T-helper 1 cell treated with Interleukin-12 subunit alpha and Interleukin-12 subunit beta and Interleukin-4 antibody, amounts not matched to agents 30 μg/mL and 1 μg/mL, for 36 hours (primary cell): ENCODE data around the gene CYP2D6.

ENCODE experiments used
- H3K27ac Mint-ChIP-seq: one replicate; pipeline ENCODE4 v1.8.0; 2021; ENCODE audit warnings: mild to moderate bottlenecking, mixed read lengths
- H3K27me3 Mint-ChIP-seq: one replicate; pipeline ENCODE4 v1.8.0; 2021; ENCODE audit warnings: low read depth, mixed read lengths
- H3K36me3 Mint-ChIP-seq: one replicate; pipeline ENCODE4 v1.8.0; 2021; ENCODE audit warnings: low read depth, mixed read lengths
- H3K4me1 Mint-ChIP-seq: one replicate; pipeline ENCODE4 v1.8.0; 2021; ENCODE audit warnings: low read depth, mixed read lengths
- H3K4me3 Mint-ChIP-seq: one replicate; pipeline ENCODE4 v1.8.0; 2021; ENCODE audit warnings: mild to moderate bottlenecking, moderate library complexity, mixed read lengths
- H3K9me3 Mint-ChIP-seq: one replicate; pipeline ENCODE4 v1.8.0; 2021; ENCODE audit warnings: mixed read lengths

CYP2D6 gene

GRCh38 chr22:42101199-42101598 is 29.4 kb downstream of the CYP2D6 start:
- Mint-ChIP-seq H3K9me3 (peaks cover 42% of the 10 kb centered on the region), H3K4me1 (peaks cover 1% of the 10 kb centered on the region), H3K36me3 (peaks cover 18% of the 10 kb centered on the region), H3K4me3 (no peak overlapping the region), H3K27ac (no peak overlapping the region), H3K27me3 (no peaks in the 10 kb centered on the region)

GRCh38 chr22:42091455-42091782 is 39.2 kb downstream of the CYP2D6 start:
- Mint-ChIP-seq H3K9me3 (no peaks in the 10 kb centered on the region), H3K27ac (peak overlapping the region; percentile 99), H3K27me3 (no peaks in the 10 kb centered on the region), H3K4me1 (peaks cover 25% of the 10 kb centered on the region), H3K36me3 (peaks cover 25% of the 10 kb centered on the region), H3K4me3 (peak overlapping the region; percentile 96)

GRCh38 chr22:42090596-42091454 is 39.8 kb downstream of the CYP2D6 start, which contains the start of gene NDUFA6:
NDUFA6 (minus strand) TSS chr22:42090772; CDS start chr22:42090744, 28 bp downstream.
- Mint-ChIP-seq H3K27ac (peak within 1 kb of the TSS; percentile 99), H3K36me3 (peaks cover 30% of the 10 kb centered on the region), H3K4me1 (peaks cover 28% of the 10 kb centered on the region), H3K9me3 (no peaks in the 10 kb centered on the region), H3K4me3 (peak within 1 kb of the TSS; percentile 96), H3K27me3 (no peaks in the 10 kb centered on the region)

GRCh38 chr22:42086051-42086450 is 44.6 kb downstream of the CYP2D6 start:
- Mint-ChIP-seq H3K4me3 (no peak overlapping the region), H3K36me3 (peaks cover 53% of the 10 kb centered on the region), H3K27me3 (no peaks in the 10 kb centered on the region), H3K27ac (no peak overlapping the region), H3K4me1 (peaks cover 24% of the 10 kb centered on the region), H3K9me3 (no peaks in the 10 kb centered on the region)

- Mint-ChIP-seq H3K27ac (no peak overlapping the region), H3K9me3 (no peaks in the 10 kb centered on the region), H3K27me3 (no peaks in the 10 kb centered on the region), H3K36me3 (peaks cover 49% of the 10 kb centered on the region), H3K4me1 (peaks cover 25% of the 10 kb centered on the region), H3K4me3 (no peak overlapping the region)
Observed at GRCh38 chr22:42084874-42085273, 45.7 kb downstream of the CYP2D6 start.

GRCh38 chr22:42083119-42083518 is 47.5 kb downstream of the CYP2D6 start:
- H3K4me1 Mint-ChIP-seq = peaks cover 24% of the 10 kb centered on the region
- peak overlapping the region; percentile 11 for H3K27ac Mint-ChIP-seq
- no peaks in the 10 kb centered on the region for H3K9me3 Mint-ChIP-seq
- no peaks in the 10 kb centered on the region for H3K27me3 Mint-ChIP-seq
- no peak overlapping the region for H3K4me3 Mint-ChIP-seq
- peaks cover 36% of the 10 kb centered on the region for H3K36me3 Mint-ChIP-seq

GRCh38 chr22:42080287-42080686 is 50.3 kb downstream of the CYP2D6 start:
- Mint-ChIP-seq H3K27ac (peak overlapping the region; percentile 92), H3K4me1 (peaks cover 17% of the 10 kb centered on the region), H3K4me3 (peak overlapping the region; percentile 95), H3K36me3 (peaks cover 24% of the 10 kb centered on the region), H3K27me3 (no peaks in the 10 kb centered on the region), H3K9me3 (no peaks in the 10 kb centered on the region)

GRCh38 chr22:42079319-42080251 is 51.0 kb downstream of the CYP2D6 start, which contains the start of gene SMDT1:
SMDT1 (plus strand) TSS chr22:42079700; CDS start chr22:42079769, 69 bp downstream.
- peak within 1 kb of the TSS; percentile 95 for H3K4me3 Mint-ChIP-seq
- peaks cover 20% of the 10 kb centered on the region for H3K36me3 Mint-ChIP-seq
- H3K27me3 Mint-ChIP-seq = no peaks in the 10 kb centered on the region
- H3K4me1 Mint-ChIP-seq = peaks cover 20% of the 10 kb centered on the region
- H3K27ac Mint-ChIP-seq = peak within 1 kb of the TSS; percentile 92
- no peaks in the 10 kb centered on the region for H3K9me3 Mint-ChIP-seq

- Mint-ChIP-seq H3K27me3 (no peaks in the 10 kb centered on the region), H3K27ac (peak overlapping the region; percentile 92), H3K9me3 (no peaks in the 10 kb centered on the region), H3K36me3 (peaks cover 15% of the 10 kb centered on the region), H3K4me1 (peaks cover 20% of the 10 kb centered on the region), H3K4me3 (peak overlapping the region; percentile 95)
Observed at GRCh38 chr22:42078469-42079318, 51.9 kb downstream of the CYP2D6 start.

- Mint-ChIP-seq H3K27me3 (no peaks in the 10 kb centered on the region), H3K27ac (no peak overlapping the region), H3K9me3 (no peaks in the 10 kb centered on the region), H3K4me3 (no peak overlapping the region), H3K36me3 (peaks cover 11% of the 10 kb centered on the region), H3K4me1 (peaks cover 24% of the 10 kb centered on the region)
Observed at GRCh38 chr22:42077486-42078125, 53.0 kb downstream of the CYP2D6 start.

GRCh38 chr22:42076764-42077485 is 53.7 kb downstream of the CYP2D6 start:
- Mint-ChIP-seq H3K36me3 (peaks cover 5% of the 10 kb centered on the region), H3K4me1 (peaks cover 25% of the 10 kb centered on the region), H3K4me3 (no peak overlapping the region)

More at GRCh38 chr22:42076764-42077485, 53.7 kb downstream of the CYP2D6 start:
- H3K27ac Mint-ChIP-seq = no peak overlapping the region
- no peaks in the 10 kb centered on the region for H3K9me3 Mint-ChIP-seq
- H3K27me3 Mint-ChIP-seq = no peaks in the 10 kb centered on the region
